Measurements from ENCODE around the gene SCARB1. TPM values are rescaled to one million over a fixed set of nuclear protein-coding genes. Genes with fewer than 3 reads are reported as not detected.

SCARB1 gene
- total RNA-seq, 1 experiment from 2014 or later: 26.8 TPM

DNA sequence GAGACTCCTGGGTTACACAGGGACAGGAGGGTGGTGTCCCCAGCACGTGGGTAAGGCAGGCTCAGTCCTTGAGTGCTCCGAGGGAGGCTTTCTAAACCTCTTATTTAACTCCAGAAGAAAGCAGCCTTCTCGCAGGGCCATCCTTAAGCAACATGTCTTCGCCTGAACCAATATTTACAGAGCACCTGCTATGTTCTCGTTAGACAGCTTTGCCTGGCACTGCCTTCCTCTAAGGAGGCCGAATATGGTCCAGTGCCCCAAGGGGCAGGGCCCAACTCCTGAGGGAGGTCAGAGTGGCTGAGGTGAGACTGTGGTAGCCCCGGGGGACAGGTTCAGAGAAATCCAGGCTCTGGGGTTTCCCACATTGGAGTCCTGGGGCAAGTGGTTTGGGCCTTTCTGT is 2.1 kb upstream of the SCARB1 start:
- DNase-seq (ENCODE audit: low spot score): no peak

GRCh38 chr12:124864326-124864752 is 675 bp upstream of the SCARB1 start:
- DNase-seq (ENCODE audit: low spot score): no peak

- no peak for DNase-seq (ENCODE audit: low spot score)
Observed at GRCh38 chr12:124862768-124863415, 772 bp downstream of the SCARB1 start.

DNA sequence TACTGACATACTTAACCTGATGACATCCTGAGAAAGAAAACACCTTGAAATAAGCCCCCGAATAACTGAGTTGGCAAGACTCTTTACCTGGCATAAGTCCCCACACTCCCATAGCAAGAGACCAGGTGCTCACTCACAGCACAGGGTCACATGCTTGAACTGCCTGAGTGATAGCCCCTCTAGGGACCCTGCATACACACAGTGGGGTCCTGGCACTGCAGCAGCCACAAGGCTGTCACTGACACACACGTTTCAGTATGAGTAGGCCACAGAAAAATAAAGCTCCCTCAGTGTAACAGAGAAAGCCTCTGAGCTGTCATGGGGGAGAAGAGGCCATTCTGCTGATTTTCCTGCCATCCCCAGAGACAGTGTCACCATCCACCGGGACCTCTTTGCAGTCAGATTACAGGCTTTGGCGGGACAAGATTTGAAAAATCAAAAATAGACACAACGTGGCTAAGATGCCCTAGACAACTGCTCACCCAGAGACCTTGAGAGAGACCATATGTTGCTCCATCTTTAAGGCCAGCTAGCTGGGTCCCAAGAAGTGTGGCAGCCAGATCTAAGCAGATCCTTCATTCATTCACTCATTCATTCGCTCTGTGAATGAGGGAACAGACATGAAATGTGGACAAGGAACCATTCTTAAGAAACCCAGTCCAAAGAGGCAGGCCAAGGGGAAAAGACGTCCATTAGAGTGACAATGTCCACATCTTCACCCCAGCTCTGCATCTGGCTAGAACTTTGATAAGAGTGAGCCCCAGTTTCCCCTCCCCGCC is 1.6 kb downstream of the SCARB1 start:
- DNase-seq (ENCODE audit: low spot score): no peak

GRCh38 chr12:124861492-124861891 is 2.2 kb downstream of the SCARB1 start:
- DNase-seq (ENCODE audit: low spot score): no peak

DNA sequence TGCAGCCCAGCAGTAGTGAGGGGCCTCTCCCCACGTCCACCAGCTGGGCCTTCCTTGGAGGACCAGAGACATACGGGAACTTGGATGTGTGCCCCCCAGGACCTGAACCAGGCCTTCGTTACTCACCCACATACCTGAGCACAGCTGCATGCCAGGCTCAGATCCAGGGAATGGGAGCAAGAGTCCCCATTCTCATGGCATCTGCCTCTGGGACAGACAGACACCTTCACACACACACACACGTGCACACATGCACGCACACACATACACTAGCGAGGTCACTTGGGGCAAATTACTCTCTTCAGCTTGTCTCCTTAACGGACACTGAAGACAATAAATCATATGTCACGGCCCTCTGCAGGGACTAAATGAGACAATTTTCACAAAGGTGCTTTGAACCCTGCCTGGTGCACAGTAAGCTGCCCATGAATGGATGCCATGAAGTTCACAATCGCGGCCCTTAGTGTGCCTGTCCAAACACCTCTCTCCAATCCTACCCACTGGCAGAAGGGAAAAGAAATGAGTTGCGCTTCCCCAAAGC is 5.7 kb downstream of the SCARB1 start:
- no peak for DNase-seq (ENCODE audit: low spot score)

DNA sequence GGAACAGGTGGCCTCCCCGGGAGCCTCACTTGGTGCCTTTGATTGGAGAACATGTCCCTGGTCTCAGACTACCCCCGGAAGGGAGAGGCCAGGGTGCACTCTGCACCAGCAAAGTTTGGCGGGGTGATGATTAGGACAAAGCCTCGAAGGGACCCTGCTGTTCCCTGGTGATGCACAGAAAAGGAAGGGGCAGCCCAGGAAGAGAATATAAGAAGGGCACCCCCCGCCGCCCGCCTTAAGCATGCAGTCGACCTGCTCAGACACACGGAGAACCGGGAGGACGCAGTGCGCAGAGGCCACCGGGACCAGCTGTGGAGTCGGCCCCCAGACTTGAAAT is 6.9 kb downstream of the SCARB1 start:
- no peak for DNase-seq (ENCODE audit: low spot score)

DNA sequence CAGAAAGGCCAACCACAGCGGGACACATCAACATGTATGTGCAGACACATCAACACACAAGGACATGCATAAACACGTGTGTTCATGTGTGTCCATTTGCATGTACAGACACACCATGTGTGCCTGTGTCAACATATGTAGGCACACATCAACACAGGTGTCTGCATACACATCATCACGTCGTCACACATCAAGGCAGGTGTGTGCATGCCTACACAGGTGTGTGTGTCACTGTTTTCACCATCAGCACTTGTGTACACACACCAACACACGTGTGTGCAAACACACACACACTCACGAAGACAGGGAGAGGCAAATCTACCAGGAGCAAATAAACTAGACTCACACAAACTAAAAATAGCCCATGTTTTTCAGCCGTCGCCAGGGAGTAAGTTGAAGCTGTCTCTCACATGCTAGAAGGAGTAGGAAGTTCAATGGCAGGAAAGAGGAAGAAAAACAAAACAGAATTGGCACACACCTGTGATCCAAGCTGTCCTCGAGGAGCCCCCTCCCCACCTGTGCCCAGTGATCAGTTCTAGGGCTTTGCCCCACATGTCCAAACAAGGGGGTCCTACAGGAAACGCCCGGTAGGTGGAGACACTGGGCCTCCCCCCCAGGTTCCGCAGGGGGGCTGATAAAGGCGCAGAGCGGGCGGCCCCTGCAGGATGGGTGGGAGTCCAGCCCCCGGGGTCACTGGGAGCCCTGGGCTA is 7.4 kb downstream of the SCARB1 start:
- no peak for DNase-seq (ENCODE audit: low spot score)

DNA sequence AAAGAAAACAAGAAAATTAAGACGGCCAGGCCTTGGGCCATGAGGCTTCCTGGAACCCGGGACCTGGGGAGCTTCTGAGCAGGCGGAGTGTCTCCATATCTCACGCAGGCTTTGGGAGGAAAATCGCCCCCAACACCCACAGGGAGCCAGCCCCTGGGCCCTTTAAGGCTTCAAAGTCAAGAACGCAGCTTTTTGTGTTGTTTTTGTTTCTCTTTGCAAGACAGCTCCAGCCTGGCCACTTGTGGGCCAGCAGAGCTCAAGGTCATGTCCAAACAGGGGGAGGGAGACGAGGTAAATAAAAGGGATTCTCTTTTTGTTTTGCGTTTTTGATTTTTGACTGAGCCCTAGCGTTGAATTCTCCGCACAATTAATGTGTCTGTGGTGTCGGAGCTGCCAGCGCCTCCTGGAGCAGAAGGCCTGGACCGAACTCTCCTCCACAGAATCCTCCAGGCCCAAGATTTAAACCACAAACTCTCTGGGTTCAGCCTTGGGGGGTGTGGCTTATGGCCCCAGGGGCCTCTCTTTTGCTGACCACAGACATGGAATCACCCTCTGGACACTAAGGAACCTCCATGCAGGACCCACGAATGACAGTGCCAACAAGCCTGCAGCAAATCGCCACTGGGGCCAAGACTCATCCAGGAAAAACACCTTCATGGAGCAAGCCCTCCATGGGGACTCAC is 8.2 kb downstream of the SCARB1 start:
- DNase-seq (ENCODE audit: low spot score): no peak

DNA sequence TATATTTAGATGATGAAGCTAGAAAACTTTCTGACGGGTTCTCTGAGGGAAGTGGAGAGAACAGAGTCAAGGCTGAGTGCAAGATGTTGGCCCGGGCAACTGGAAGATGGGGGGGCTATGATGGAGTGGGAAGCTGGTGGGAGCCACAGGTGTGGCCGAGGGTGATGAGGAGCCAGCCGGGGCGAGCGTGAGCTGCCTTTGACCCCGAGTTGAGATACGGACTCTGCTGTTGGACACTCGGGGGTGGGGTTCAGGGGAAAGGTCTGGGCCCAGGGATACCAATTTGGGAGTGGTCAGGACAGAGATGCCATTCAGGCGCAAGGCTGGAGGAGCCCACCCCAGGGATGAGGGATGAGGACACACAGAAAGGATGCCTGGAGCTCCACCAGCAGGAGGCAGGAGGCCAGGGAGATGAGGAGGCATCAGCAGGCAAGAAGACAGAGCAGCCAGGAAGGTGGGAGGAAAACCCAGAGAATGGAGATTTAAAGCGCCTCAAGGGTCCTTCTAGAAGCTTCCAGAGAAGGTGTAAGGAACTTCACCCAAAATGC is 9.0 kb downstream of the SCARB1 start:
- DNase-seq (ENCODE audit: low spot score): no peak

DNA sequence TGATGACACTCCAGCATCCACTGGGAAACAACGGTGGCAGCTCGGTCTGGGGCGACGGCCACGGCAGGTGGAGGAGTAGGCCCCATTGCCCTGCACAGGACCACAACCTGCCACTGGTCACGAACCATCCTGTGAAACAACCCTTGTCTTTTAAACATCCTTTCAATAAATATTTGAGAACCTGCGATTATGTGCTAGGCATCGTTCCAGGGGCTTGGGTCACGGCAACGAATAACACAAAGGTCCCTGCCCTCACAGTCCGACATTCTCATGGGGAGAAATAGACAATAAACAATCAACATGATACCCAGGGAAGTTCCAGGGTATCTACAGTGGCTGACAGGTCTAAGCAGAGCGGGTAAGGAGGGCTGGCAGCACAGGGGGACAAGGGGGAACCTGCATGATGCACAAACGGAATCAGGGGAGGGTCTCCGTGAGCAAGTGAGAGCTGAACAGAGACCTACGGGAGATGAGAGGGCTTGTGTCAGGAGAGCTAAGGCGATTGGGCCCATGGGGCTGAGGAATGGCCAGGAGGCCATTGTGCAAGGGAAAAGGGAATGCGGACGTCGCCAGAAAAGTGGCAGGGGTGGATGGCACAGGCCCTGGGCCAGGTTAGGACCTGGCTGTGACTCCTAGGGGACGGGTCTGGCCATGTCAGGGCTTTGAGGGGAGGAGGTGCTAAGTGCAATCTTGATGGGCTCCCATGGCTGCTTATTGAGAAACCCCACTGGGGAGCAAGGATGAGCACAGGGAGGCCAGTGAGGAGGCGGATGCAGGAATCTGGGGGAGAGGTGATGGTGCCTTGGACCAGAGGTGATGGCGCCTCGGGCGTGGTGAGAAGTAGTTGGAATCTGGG is 9.7 kb downstream of the SCARB1 start:
- no peak for DNase-seq (ENCODE audit: low spot score)

GRCh38 chr12:124852911-124853427 is 10.7 kb downstream of the SCARB1 start:
- no peak for DNase-seq (ENCODE audit: low spot score)

DNA sequence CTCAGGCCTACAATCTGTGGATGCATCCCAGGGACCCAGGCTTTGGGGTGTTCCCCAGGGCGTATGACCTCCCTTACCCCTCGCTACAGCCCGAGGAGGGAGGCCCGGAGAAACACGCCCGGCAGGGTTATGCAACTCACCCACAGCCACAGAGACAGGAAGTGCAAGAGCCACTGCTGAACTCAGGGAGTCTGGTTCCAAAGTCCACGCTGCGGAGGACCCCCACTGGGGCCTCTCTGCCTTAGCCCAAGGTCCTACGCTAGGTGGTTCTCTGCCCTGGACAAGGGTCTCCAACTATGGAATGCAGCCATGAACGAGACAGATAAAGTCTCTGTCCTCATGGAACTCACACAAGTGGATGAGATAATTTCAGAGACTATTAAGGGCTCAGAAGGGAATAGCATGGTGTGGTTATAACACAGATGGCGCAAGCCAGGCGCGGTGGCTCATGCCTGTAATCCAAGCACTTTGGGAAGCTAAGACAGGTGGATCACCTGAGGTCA is 11.3 kb downstream of the SCARB1 start:
- no peak for DNase-seq (ENCODE audit: low spot score)

DNA sequence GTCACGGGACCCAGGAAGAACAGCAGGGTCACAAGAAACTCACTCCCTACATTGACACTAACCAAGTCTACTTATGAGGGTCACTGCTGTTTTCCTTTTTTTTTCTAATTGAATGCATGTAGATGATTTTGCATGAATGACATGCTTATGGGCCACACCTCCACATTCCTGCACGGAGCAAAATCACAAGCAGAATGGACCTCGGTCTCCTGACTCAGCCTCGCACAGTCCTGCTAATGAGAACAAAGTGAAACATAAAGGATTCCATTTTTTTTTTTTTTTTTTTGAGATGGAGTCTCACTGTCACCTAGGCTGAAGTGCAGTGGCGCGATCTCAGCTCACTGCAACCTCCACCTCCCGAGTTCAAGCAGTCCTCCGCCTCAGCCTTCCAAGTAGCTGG is 12.3 kb downstream of the SCARB1 start:
- no peak for DNase-seq (ENCODE audit: low spot score)

DNA sequence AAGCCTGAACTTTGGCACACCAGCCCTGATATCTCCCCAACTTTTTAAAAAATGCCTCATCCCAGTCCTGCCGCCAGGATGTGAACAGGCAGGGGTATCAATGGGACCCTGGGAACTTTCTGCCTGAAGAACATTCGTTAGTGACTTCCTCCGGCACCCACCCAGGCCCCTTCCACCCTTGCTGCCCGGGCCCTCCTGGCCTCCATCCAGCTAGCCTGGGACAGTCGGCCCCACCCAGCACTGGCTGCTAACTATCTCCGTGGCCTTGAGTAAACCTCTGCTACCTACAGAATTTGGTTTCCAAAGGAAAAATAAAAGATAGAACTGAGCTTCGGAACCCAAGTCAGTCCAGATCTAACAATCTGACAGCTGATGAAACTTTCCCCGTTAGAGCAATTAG is 14.3 kb downstream of the SCARB1 start:
- no peak for DNase-seq (ENCODE audit: low spot score)

DNA sequence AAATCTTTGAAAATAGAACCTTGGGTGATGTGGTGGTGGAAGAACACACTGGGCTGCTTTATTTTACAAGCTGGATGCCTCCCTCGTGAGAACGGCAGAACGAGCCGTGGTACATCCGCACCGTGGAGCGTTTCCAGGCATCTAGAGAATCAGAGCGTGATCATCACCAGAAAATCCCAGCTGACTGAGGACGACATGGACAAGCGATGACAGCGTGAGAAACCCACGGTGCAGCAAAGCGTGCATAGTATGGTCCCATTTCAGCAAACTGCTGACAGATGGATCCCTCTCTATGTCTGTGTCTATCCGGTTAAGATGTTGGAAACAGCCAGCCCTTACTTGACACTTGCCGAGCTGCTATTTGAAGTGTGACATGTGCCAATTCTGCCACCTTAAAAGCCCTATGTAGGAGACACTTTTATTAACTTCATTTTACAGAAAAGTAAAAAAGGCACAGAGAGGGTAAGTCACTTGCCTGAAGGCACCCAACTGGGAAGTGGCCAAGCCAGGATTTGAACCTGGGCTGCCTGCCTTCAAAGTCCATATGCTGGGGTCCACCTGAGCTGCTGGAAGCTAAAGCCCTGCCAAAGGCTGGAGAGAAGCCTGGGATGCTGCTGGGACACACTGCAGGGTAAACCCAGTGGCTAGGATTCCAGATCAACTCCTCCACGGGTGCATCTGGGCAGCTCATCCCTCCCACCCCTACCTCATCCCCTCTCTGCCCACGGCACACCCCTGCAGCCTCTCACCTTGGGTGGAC is 14.9 kb downstream of the SCARB1 start:
- no peak for DNase-seq (ENCODE audit: low spot score)

GRCh38 chr12:124847113-124848074 is 16.3 kb downstream of the SCARB1 start:
- DNase-seq (ENCODE audit: low spot score): no peak

Data from H4 (cell line).